SKM-1 (cell line): ENCODE results near the gene LILRB1.
"Not testable (repeated sequence)": the region's sequence is repeated elsewhere in the genome, so short reads cannot be mapped to it uniquely, and the experiment has no call there.

Experiments
- DNase-seq: peaks from one replicate; lab custom pipeline; 2025; ENCODE audit not compliant: unreplicated experiment; lab: John Stamatoyannopoulos, UW

The LILRB1 gene

GRCh38 chr19:54661846-54662481 lies 31.7 kb downstream of the LILRB1 start:
- DNase-seq = no peak

DNA sequence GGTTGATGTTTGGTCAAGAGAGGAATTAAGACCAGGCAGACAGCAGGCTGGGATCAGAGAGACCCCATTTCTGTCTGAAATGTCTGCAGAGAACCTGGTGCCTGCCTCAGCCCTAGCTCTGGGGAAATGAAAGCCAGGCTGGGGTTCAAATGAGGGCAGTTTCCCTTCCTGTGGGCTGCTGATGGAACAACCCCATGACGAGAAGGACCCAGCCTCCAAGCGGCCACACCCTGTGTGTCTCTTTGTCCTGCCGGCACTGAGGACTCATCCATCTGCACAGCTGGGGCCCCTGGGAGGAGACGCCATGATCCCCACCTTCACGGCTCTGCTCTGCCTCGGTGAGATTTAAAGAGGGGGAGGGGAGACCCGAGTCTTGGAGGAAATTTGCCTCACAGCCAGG lies 32.4 kb downstream of the LILRB1 start, which contains the start of gene LILRB4:
LILRB4 (plus strand) TSS at position 256 of the 400 bp plus-strand sequence; CDS start at position 305, 49 bp downstream.
- DNase-seq = no peak

DNA sequence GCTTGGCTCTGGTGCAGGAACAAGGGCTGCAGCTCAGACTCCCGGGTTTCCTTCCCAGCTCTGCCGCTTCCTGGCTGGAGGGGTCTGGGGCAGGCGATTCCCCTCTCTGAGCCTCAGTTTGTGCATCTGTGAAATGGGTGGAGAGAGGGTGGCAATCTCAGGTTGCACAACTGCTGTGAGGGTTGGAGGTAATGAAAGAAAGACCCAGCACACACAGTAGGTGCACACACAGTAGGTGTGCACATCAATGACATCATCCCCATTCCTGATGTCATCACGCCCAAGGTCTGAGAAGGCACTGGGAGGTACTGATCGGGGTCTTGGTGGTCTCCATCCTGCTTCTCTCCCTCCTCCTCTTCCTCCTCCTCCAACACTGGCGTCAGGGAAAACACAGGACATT lies 35.2 kb downstream of the LILRB1 start:
- no peak for DNase-seq

DNA sequence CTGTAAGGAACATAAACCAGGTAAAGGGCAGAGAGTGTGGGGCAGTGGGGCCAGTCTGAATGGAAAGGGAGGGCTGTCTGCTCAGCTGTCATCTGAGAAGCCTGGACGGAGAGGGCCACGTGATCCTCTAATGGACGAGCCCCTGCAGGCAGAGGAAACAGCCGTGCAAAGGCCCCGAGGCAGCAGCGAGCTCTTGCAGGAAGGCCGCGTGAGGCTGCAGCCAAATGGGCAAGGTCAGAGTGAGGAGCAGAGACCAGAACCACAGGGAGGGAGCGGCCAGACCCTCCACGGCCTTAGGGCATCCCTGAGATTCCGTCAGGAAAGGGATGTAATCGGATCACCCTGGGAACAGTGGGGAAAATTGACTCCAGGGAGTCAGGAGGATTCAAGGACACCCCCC lies 36.9 kb downstream of the LILRB1 start:
- DNase-seq = no peak

DNA sequence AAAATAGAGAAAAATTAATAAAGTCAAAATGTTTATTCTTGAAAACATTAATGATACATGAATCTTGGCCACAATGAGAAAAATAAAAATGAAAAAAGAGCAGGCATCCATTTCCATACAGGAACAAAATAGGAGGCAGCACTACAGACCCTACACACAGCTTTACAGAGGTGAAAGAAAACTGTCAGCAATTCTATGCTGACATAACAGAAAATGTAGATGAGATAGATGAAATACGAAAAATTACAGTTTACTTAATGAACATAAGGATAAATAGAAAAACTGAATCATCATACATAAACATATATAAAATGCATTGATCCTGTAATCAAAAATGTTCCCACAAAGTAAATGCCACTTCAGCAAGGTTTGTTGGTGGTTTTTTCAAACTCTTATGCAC lies 38.1 kb downstream of the LILRB1 start:
- DNase-seq = no peak

GRCh38 chr19:54670576-54671357 lies 40.5 kb downstream of the LILRB1 start:
- DNase-seq = no peak

GRCh38 chr19:54673222-54673621 lies 42.9 kb downstream of the LILRB1 start:
- no peak for DNase-seq

DNA sequence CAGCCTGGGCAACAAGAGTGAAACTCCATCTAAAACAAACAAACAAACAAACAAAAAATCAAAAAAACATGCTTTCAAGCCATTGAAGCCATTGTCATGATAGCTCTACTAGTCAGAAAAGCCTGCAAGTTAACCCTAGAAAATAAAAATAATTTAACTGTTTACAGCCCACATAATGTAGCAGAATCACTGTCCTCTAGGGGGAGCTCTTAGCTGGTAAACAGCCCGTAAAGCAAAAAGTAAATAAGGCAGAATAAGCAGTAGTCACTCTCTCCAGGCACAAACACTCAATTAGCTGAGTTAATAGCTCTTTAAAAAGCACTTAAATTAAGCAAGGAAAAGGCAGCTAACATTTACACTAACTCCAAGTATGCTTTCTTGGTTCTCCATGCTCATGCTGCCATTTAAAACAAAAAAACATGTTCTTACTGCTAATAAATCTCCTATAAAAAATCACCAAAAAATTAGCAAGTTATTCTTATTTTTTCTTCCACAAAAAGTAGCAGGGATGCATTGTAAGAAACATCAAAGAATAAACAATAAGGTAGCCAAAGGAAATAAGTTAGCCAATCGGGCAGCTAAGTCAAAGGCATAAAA lies 43.8 kb downstream of the LILRB1 start:
- DNase-seq = no peak

- not testable (repeated sequence) for DNase-seq
Observed at GRCh38 chr19:54676210-54676834, 46.0 kb downstream of the LILRB1 start.

- DNase-seq = no peak
Observed at GRCh38 chr19:54677217-54677616, 46.9 kb downstream of the LILRB1 start.

- not testable (repeated sequence) for DNase-seq
Observed at GRCh38 chr19:54681596-54681995, 51.3 kb downstream of the LILRB1 start.

GRCh38 chr19:54682306-54682856 lies 52.1 kb downstream of the LILRB1 start:
- no peak for DNase-seq

DNA sequence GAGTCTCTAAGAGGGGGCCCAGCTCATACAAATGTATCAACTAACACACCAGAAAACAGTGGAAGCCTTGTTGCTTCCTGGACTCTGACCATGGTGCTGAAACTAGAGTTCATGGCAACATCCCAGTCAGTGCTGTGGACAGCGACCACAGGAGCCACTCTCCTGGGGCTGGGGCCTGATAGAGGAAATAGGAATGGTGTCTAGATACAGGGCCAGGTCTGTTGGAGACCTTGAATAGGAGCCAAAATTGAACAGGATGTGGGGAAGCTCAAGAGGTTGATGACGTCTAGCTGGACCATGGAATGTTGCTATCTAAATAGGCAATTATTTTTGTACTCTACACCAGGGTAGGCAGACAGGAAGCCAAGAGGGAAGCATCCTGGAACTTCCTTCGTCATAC lies 54.2 kb downstream of the LILRB1 start:
- no peak for DNase-seq
